HG03460 (cell line): ENCODE measurements around the gene KIF7.
"Not testable (repeated sequence)": the region's sequence is repeated elsewhere in the genome, so short reads cannot be mapped to it uniquely, and the experiment has no call there.

Experiments
- ATAC-seq: cut with Tn5 transposase; IDR thresholded peaks from one replicate; pipeline ENCODE4 v1.9.1; 2021; ENCODE audit not compliant: unreplicated experiment

KIF7 gene

DNA sequence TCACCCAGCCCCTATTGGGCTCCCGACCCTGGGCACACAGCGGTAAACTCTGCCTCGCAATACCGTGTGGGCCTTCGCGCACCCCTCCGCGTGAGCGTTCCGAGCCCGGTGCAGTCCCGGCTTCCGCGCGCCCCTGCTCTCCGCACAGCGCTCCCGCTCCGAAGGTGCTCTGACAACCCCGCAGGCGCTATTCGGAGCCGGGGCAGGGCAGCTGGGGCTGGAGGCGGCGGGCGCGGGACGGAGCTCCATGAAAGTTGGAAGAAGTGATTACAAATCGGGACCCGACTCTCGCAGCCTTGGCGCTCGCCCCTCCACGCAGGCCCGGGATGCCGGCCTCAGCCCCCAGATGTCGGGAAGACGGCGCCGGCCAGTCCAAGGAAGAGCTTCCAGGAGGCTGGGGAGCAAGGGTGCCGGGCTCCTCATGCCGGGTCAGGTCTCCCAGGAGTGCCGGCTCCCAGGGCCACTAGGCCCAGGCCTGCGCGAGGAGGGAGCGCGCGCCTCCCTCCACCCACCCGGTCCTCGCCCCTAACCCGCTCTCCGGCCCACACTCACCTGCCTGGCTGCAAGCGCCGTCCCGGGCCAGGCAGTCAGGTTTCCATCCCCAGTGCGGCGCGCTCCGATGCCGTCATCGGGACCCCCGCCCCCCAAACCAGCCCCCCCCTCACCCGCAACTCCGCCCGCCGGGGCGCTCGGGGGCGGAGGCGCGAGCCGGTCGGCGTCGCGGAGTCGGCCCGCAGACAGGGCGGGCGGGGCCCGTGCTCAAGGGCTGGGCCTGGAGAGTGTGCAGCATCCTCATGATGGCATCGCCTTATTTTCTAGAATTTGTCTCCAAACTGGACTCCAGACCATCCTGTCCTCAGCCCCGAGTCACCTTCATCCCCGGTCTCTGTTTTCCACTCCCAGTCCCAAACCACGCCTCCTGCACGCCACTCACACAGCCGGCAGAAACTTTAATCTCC is at the start of gene KIF7:
KIF7 (minus strand) TSS at position 621 of the 959 bp plus-strand sequence. CDS start 2,537 bp downstream, outside the sequence.
- no peak for ATAC-seq

DNA sequence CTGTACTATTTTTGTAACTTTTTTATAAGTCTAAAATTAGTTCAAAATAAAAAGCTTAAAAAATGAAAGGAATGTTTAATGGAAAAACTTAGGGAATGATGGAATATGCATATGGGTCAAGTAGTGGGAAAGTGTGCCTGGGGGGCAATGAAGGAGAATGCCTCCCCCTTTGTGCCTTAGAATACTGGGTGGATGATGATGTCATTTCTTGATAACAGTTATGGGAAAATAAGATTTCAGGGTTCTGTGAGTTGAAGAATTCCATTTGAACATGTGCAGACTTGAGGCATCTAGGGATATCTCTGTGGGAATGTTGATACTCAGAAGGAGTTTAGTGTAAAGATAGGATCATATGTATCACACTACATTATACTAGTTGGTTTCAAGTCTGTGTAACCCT is 49.1 kb upstream of the KIF7 start:
- no peak for ATAC-seq

GRCh38 chr15:89695198-89695597 is 39.9 kb upstream of the KIF7 start:
- ATAC-seq = no peak

GRCh38 chr15:89693696-89694095 is 38.4 kb upstream of the KIF7 start:
- ATAC-seq = no peak

DNA sequence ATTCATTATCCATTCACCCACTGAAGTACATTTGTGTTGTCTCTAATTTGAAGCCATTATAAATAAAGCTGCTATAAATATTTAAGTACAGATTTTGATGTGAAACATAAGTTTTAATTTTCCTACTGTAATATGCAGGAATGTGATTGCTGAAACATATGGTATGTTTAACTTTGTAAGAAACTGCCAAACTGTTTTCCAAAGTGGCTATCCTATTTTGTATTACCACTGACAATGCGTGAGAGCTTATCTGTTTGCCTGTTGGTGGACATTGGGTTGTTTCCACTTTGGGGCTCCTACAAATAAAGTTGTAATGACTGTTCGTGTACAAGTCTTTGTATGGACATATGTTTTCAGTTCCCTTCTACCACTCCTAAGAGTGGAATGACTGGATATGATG is 37.8 kb upstream of the KIF7 start:
- ATAC-seq = no peak

- ATAC-seq = peak; percentile 98
Measured at GRCh38 chr15:89690276-89691218, 35.3 kb upstream of the KIF7 start, which contains the start of the genes PEX11A and WDR93. Gene PEX11A, minus strand, starts transcription at chr15:89690754. Its CDS starts 122 bp downstream, at chr15:89690632. Gene WDR93, plus strand, starts transcription at chr15:89690811. Its CDS starts 10,936 bp downstream, at chr15:89701747.

- ATAC-seq = not testable (repeated sequence)
Measured at GRCh38 chr15:89689930-89690275, 34.6 kb upstream of the KIF7 start.

GRCh38 chr15:89686522-89686921 is 31.3 kb upstream of the KIF7 start:
- no peak for ATAC-seq

DNA sequence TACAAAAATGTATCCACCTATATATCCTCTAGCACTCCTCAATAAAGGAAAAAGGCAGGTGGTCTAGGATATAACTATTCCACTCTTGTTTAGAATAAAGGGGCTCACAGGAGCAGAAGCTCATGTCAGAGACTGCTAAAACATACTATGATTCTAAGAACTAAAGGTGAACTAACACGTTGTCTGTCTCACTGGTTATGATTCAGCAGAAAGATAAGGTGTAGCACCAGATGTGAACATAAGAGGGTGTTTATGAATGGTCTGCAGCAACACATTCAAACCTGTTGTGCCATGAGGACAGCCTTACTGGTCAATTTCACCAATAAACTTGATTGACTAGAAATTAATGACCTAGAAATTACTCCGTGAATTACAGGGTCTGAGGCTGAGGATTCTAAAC is 30.7 kb upstream of the KIF7 start:
- ATAC-seq = no peak

DNA sequence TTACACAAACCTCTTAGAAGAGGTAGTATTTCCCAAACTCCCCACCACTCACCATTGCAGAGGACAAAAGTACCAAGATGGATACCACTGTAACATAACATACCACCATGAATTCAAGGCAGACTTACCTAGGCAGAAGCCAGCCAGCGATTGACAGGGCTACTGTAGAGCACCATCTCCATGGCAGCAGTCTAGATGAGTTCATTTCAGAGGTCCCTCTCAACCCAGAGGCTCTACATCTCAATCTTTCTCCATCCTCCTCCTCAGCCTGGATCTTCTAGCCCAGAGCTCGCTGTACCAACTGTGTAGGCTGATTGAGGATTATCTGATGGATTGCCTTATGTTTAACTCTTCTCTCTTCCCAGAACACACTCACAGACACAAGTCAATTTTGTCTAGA is 25.9 kb upstream of the KIF7 start:
- no peak for ATAC-seq

DNA sequence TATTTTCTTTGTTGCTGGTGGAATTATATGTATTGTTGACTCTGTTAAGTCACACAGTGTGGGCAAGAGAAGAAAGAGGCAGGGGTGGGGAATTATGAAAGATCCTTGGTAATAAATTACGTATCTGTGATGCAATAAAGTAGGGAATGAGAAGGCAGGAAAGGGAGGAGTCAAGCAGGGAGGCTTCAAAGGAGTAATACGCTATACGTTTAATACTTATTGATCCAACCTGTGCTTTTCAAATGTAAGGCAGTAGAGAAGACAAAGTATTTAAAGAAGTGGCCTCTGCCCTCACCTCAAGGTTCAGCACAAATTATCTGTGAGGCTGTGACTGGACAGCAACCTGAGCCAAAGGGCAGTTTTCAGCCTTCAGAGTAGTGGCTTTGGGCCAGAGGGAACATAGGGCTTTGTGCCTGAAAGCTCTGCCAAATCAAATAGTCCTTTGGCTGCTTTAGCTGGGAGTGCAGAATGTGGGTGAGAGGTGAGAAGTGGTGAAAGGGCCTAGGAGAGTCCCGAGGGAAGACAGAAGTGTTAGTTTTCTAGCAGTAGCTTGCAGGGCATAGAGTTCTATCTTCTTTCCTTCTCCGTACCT is 25.1 kb upstream of the KIF7 start:
- no peak for ATAC-seq

DNA sequence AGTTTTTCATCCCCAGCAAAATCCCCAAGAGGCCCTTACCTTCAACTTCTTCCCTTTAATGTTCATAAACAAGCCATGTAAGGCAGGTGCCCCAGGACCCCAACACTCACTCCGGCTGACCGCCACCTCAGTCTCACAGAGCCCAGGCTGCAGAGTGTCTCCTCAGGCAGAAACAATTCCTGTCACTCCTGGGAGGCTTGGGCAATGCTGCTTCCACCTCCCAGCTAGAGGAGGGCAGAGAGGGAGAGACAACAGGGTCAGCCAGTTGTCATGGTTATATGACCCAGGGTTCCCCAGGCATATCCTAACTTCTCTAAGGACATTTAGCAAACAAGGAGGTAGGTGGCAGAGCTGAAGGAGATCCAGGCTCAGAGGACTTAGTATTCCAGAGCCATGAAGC is 23.9 kb upstream of the KIF7 start, which contains the start of gene PLIN1:
PLIN1 (minus strand) TSS at position 156 of the 400 bp plus-strand sequence. CDS start 1,878 bp downstream, outside the sequence.
- ATAC-seq = no peak

- ATAC-seq = no peak
Measured at GRCh38 chr15:89677381-89677780, 22.1 kb upstream of the KIF7 start.

GRCh38 chr15:89675606-89676005 is 20.3 kb upstream of the KIF7 start:
- ATAC-seq = no peak

- no peak for ATAC-seq
Measured at GRCh38 chr15:89674526-89674925, 19.3 kb upstream of the KIF7 start.

DNA sequence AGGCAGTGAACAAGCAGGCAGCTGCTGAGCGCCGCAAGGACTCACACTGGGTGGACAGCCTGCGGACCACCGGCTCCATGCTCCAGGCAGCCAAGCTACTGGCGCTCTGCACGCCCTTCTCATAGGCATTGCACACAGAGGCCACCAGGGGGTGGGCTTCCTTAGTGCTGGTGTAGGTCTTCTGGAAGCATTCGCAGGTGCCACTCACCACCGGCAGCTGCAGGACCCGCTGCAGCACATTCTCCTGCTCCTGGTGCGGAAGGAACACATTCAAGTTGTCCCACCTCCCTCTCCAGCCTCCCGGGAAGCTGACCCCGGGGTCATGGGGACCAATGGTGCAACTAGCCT is 17.9 kb upstream of the KIF7 start:
- no peak for ATAC-seq

DNA sequence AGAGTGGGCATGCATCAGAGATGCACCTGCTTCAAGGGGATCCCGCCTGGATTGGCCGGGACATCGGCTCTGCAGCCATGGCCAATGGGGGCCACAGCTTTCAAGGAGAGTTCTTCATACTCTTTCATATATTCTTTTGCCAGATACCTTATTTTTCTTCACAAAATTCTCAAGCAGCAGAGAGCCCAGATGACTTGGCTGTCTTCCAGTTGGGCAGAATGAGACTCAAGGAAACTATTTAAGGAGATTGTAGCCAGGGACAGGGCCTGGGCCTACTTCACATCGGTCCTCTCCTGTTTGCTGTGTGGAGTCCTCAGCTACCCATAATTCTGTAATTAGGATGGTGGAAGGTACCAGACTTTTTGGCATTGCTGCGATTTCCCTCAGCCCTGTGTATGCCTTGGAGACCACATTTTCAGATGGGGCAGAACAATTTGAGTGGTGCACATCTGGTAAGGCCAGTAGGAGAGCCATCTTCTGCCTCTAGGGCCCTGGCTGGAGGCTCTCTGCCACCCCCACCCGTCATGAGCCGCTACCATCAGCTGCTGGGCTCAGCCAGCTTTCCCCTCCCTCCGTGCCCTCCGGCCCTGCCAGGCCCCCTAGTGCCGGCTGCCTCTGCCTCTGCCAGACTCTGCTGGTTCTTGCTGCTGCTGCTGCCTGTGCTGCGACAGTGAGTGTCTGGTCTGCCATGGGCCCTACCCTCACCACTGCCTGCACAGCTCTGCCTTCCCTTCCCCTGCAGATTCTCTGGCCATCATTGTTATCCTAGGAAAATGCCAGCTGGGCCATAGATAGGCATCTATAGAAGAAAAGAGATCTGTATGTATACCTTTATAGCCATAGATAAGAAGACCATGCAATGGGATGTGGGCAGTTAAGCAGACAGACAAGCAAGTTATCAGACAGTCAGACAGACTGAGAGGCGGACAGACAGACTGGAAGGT is 17.2 kb upstream of the KIF7 start:
- ATAC-seq = no peak

DNA sequence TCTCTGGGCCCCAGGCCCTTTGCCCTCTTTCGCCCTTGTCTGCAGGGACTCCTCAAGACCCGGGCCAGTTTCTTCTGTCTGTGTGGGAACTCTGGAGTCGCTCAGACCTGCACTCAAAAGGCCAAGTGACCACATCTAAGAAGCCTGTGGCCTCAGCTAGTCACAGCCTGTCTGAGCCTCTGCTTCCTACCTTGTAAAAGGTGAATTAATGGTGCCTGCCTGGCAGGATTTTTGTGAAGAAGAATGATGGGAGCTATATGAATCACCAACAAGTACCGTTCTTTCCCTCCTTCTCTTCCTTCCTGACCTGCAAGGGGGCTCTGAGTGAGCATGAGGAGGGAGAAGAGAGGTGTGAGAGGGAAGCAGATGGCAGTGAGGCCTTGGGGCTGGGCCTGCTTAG is 16.4 kb upstream of the KIF7 start:
- no peak for ATAC-seq

- ATAC-seq = no peak
Measured at GRCh38 chr15:89670971-89671560, 15.8 kb upstream of the KIF7 start.

DNA sequence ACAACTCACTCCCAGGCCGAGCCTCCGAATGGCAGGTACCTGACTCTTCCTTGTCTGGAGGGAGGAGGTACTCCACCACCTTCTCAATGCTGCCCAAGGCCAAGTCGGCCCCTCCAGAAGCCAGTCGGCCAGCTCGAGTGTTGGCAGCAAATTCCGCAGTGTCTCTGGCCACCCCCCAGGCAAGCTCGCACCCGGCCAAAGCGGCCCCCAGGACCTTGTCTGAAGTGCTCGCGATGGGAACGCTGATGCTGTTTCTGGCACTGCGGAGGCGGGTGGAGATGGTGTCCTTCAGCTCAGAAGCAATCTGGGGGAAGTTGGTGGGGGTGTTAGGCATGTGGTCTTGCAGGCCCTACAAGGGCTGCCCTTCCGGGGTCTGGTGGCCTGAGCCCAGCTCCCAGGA is 14.7 kb upstream of the KIF7 start:
- ATAC-seq = no peak
